WI38 (cell line): ENCODE data around the gene EGFL7.

Experiments
- H3K4me3 ChIP-seq: 2 replicates; pipeline ENCODE4 v1.5.1; 2011; ENCODE audit warnings: low read depth, mild to moderate bottlenecking, control low read depth, low read length
- TF ChIP-seq, protein P1 (sequence below): IDR thresholded peaks from 2 replicates; pipeline ENCODE4 v1.5.1; 2012; ENCODE audit warnings: low read depth, mild to moderate bottlenecking, control low read depth, low read length

EGFL7 gene

DNA sequence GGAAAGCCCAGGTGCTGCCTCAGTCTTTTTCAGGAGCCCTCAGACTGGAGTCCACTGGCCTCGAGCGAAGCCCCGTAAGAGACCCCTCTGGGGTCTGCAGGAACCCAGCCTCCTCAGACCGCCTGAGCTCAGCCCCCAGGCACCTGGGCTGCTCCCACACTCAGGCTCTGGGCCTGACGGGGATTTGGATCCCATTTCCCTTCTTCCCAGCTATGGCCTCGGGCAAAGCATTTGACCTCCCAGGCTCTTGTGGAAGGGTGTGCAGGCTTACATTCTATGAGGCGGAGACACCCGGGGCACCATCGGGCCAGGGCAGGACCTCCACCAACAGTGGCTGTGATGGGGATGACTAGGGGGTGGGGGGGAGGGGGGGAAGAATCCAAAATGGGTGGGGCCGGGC, 20.0 kb downstream of the EGFL7 start:
- TF ChIP-seq, protein P1, sequence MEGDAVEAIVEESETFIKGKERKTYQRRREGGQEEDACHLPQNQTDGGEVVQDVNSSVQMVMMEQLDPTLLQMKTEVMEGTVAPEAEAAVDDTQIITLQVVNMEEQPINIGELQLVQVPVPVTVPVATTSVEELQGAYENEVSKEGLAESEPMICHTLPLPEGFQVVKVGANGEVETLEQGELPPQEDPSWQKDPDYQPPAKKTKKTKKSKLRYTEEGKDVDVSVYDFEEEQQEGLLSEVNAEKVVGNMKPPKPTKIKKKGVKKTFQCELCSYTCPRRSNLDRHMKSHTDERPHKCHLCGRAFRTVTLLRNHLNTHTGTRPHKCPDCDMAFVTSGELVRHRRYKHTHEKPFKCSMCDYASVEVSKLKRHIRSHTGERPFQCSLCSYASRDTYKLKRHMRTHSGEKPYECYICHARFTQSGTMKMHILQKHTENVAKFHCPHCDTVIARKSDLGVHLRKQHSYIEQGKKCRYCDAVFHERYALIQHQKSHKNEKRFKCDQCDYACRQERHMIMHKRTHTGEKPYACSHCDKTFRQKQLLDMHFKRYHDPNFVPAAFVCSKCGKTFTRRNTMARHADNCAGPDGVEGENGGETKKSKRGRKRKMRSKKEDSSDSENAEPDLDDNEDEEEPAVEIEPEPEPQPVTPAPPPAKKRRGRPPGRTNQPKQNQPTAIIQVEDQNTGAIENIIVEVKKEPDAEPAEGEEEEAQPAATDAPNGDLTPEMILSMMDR = no peak
- no peak overlapping the region for H3K4me3 ChIP-seq

GRCh38 chr9:136683173-136683745, 20.5 kb downstream of the EGFL7 start:
- H3K4me3 ChIP-seq = no peak overlapping the region
- TF ChIP-seq, protein P1 = no peak

- TF ChIP-seq, protein P1 = no peak
These were observed 21.0 kb downstream of the EGFL7 start for GRCh38 chr9:136683755-136684154.

GRCh38 chr9:136684339-136684738, 21.6 kb downstream of the EGFL7 start:
- H3K4me3 ChIP-seq = no peak overlapping the region
- TF ChIP-seq, protein P1 = no peak

More at GRCh38 chr9:136683755-136684154, 21.0 kb downstream of the EGFL7 start:
- no peak overlapping the region for H3K4me3 ChIP-seq

GRCh38 chr9:136684799-136685198, 22.1 kb downstream of the EGFL7 start:
- no peak overlapping the region for H3K4me3 ChIP-seq
- TF ChIP-seq, protein P1 = no peak

- TF ChIP-seq, protein P1 = no peak
- H3K4me3 ChIP-seq = no peak overlapping the region
These were observed 22.5 kb downstream of the EGFL7 start for GRCh38 chr9:136685216-136685615.

DNA sequence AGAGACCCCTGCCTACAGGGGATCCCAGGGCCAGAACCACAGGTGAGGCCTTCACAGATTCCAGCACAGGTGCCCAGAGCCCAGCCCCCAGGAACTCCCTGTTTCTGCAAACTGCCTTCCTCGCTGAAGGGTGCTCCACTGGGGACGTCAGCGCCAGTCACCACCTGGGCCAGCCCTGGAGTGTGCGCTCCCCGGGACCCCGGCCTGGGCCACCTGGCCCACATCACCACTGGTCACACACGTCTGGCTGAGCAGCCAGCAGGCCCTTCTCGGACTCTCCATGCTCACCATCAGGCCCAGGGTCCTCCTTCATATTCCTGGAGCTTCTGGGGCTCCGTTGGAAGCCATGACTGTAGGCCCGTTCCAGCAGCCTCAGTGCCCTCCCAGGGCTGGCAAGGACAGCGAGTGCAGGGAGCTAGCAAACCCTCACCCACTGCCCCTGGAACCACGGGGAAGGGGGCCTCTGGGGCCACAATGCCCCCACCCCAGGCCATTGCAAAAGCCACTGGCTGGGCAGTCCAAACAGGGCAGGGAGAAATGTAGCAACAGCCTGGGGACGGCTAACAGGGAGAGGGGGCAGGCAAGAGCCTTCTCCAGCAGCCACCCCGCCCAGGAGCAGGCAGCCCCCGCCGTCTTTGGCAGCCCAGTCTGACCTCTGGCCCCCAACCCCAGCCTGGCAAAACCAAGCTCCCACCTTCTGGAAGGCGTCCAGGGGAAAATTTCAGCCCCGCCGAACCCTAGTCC, 23.2 kb downstream of the EGFL7 start:
- TF ChIP-seq, protein P1 = no peak
- peak overlapping the region; percentile 77 for H3K4me3 ChIP-seq
